Psoas muscle (tissue), 8 donors: ENCODE data around the gene THYN1. TPM values are rescaled to one million over a fixed set of nuclear protein-coding genes. Genes with fewer than 3 reads are reported as not detected.

ENCODE experiments used
- ATAC-seq, 4 donors: fragments of 200-7000 bp; cut with Tn5 transposase; one replicate each; pipeline ENCODE4 v1.9.1; 2020; ENCODE audit warnings: moderate library complexity in 3 of 4, mild to moderate bottlenecking in 2 of 4
- DNase-seq, 2 donors: peaks; one replicate each; pipeline ENCODE4 v3.0.0-alpha.2; 2020
- H3K27ac ChIP-seq: fragments of 200-600 bp; one replicate; pipeline ENCODE4 v1.8.0; 2022
- H3K27me3 ChIP-seq, 3 donors: fragments of 200-600 bp in 1 of 3; one replicate each; pipeline versions ENCODE4 v1.6.1 to v1.8.0; 2013 to 2022; ENCODE audit warnings: low read length in 2 of 3, mild to moderate bottlenecking in 2 of 3, moderate library complexity in 1 of 3; ENCODE audit not compliant: insufficient read depth in 3 of 3
- H3K36me3 ChIP-seq, 2 donors: fragments of 200-600 bp in 1 of 2; one replicate each; pipeline versions ENCODE4 v1.6.1 to v1.8.0; 2013 to 2022; ENCODE audit warnings: low read depth in 1 of 2, mild to moderate bottlenecking in 1 of 2, moderate library complexity in 1 of 2; ENCODE audit not compliant: insufficient read depth in 1 of 2
- H3K4me1 ChIP-seq: fragments of 200-600 bp; one replicate; pipeline ENCODE4 v1.8.0; 2022
- H3K4me3 ChIP-seq: fragments of 200-600 bp; one replicate; pipeline ENCODE4 v1.8.0; 2022; ENCODE audit warnings: mild to moderate bottlenecking
- H3K9me3 ChIP-seq: fragments of 200-600 bp; one replicate; pipeline ENCODE4 v1.8.0; 2022
- WGBS, 3 donors: extraction: QIAGEN DNeasy Blood & Tissue Kit; methylation state at CpG; one replicate each; pipeline versions ENCODE4 v1.1.6 to v1.1.7; 2013; 5-methylcytosine and 5-hydroxymethylcytosine counted together
- intact Hi-C, 2 donors: fragments of 100-400 bp; cut with DNase I; formaldehyde crosslinking; loops; one replicate each; pipeline versions ENCODE4 v1.11.0 to v1.14.2; 2022
- polyA plus RNA-seq, 3 donors: library from polyadenylated mRNA; stranded (reverse); fragments of 200-250 nt; gene quantifications; one replicate each; pipeline ENCODE4 v1.2.3, GENCODE V29; 2013
- total RNA-seq, 4 donors: library from RNA; stranded (reverse); fragmentation: NEBNext Ultra II Directional in 2 of 4; extraction: Animal tissue kit (Norgen Biotek cat#: 25700) in 2 of 4; gene quantifications; one replicate each; pipeline versions ENCODE4 v1.2.1 to v1.2.4, GENCODE V29; 2021 to 2023
- TF ChIP-seq, protein P1 (sequence below): fragments of 200-600 bp; IDR thresholded peaks from one replicate; pipeline ENCODE4 v1.8.0; 2022; ENCODE audit warnings: antibody characterized with exemption
- donor health status: healthy with polysubstance abuse.
- donor health status: DM: no; HTN: no; CAD: no; lungs with moderate emphysema.
- donor health status: Bipolar disorder and iron deficiency.
- donor health status: healthy.
- donor health status: DM: yes; HTN: yes; CAD: no.
- donor health status: DM: no; HTN: no; CAD: no.
- donor health status: DM: no; HTN: no; CAD: no.
- donor health status: DM: yes; HTN: yes; CAD: no.

The THYN1 gene
- total and polyA plus RNA-seq, 7 donors = 14.9 to 33.5 (median 20.4) TPM

DNA sequence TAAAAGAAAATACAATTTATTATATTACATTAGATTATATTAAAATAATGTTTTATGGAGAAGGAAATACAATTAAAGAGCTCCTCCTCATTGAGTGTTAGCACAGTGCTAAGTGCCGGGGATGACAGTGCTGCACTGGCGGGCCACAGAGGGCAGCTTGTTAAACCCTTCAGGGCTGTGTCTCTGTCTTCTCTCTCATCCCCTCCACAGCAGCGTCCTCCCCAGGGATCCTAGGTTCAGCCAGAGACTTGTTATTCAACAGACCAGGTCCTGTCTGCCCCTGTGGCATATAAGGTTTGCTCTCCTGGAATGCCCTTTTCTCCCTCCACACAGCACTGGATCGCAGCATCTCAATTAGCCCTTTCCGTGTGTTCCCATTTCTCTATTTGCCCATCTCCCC is 14.2 kb downstream of the THYN1 start:
- Histone ChIP-seq H3K4me1 (no peaks in the 10 kb centered on the region), H3K9me3 (no peaks in the 10 kb centered on the region), H3K36me3 (peaks cover 2 to 87% of the 10 kb centered on the region in 2 donors), H3K4me3 (no peak overlapping the region), H3K27me3 (no peaks in the 10 kb centered on the region), H3K27ac (no peak overlapping the region)
- intact Hi-C loops = no loop called here
- ATAC-seq (no peak), DNase-seq (no peak)
- 91 to 95% (median 94%) methylated on average over 5 of the region's 5 CpGs for WGBS, 3 donors
- TF ChIP-seq, protein P1, sequence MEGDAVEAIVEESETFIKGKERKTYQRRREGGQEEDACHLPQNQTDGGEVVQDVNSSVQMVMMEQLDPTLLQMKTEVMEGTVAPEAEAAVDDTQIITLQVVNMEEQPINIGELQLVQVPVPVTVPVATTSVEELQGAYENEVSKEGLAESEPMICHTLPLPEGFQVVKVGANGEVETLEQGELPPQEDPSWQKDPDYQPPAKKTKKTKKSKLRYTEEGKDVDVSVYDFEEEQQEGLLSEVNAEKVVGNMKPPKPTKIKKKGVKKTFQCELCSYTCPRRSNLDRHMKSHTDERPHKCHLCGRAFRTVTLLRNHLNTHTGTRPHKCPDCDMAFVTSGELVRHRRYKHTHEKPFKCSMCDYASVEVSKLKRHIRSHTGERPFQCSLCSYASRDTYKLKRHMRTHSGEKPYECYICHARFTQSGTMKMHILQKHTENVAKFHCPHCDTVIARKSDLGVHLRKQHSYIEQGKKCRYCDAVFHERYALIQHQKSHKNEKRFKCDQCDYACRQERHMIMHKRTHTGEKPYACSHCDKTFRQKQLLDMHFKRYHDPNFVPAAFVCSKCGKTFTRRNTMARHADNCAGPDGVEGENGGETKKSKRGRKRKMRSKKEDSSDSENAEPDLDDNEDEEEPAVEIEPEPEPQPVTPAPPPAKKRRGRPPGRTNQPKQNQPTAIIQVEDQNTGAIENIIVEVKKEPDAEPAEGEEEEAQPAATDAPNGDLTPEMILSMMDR = no peak

DNA sequence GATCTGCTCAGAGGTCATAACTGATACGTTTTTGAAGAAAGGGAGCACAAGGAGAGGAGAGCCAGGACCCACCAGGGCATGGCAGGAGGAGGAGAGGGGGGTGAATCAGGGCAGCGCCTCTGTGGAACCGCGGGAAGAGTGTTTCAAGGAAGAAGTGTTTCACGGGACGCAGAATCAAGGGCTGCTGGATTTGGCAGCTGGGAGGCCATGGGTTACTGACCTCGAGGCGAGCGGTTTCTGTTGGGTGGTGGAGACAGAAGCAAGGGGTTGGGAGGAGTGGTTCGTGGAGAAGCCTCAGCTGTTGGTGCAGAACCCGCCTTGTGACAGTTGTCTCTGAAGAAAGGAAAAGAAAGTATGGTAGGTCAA is 15.6 kb downstream of the THYN1 start:
- no peaks in the 10 kb centered on the region for H3K9me3 ChIP-seq
- H3K27ac ChIP-seq = no peak overlapping the region
- intact Hi-C loops = no loop called here
- DNase-seq = no peak
- H3K36me3 ChIP-seq = peaks cover 2 to 73% of the 10 kb centered on the region in 2 donors
- H3K4me1 ChIP-seq = no peaks in the 10 kb centered on the region
- H3K27me3 ChIP-seq = no peaks in the 10 kb centered on the region
- ATAC-seq = no peak
- TF ChIP-seq, protein P1 = no peak
- WGBS, 3 donors = 85 to 89% (median 88%) methylated on average over 11 of the region's 11 CpGs
- H3K4me3 ChIP-seq = no peak overlapping the region

DNA sequence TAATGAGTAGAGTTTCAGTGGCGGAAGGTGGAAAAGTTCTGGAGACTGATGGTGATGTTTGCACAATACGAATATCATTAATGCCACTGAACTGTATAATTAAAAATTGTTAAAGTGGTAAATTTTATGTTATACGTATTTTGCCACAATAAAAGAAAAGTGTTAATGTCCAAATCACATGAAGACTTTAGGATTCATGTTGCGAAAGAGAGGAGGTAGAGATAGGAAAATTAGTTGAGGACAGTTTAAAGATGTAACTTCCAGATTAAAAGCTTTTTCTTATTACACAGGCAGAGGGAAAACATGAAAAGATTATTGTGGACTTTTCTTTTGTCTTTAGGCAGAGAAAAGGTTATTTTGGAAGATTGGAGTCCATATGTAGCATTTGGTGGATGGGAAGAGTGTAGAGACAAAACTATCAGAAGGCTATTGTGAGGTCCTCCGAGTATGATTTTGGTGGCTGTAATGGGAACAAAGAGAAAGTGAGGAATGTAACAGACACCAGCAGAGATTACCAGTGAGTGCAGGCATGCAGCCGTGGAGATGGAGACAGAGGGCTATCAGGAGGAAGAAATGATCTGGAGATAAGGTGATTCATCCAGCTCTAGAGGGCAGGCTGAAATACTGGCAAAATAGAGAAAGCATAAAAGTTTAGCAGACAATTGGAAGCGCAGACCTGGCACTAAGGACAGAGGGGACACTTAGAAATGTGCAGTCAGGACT is 16.2 kb downstream of the THYN1 start:
- no peak for ATAC-seq
- 91 to 95% (median 93%) methylated on average over 7 of the region's 7 CpGs for WGBS, 3 donors
- H3K27me3 ChIP-seq = no peaks in the 10 kb centered on the region
- H3K36me3 ChIP-seq = peaks cover 2 to 67% of the 10 kb centered on the region in 2 donors
- no peak overlapping the region for H3K27ac ChIP-seq
- TF ChIP-seq, protein P1 = no peak
- H3K9me3 ChIP-seq = no peaks in the 10 kb centered on the region
- DNase-seq = no peak
- intact Hi-C loops = no loop called here
- H3K4me3 ChIP-seq = no peak overlapping the region
- no peaks in the 10 kb centered on the region for H3K4me1 ChIP-seq

DNA sequence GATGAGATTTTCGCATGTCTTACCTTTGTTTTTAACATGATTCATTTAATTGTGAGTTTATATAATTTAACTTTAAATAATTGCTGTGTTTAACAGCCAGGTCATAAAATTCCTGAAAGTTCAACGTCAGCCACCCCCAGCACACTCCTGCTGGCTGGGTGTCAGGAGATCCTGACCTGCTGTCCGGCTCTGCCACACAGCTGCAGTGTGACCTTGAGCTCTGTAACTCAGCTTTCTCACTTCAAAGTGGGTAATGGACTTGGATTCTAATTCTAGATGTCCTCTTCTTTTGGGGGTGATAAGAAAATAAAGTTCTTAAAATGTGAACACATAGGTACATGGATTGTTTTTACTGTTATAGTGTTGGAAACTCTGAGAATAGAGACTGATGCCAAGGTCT is 17.8 kb downstream of the THYN1 start:
- DNase-seq = no peak
- Histone ChIP-seq H3K27ac (no peak overlapping the region), H3K9me3 (no peaks in the 10 kb centered on the region), H3K27me3 (no peaks in the 10 kb centered on the region), H3K4me3 (no peak overlapping the region), H3K4me1 (peaks cover 3% of the 10 kb centered on the region), H3K36me3 (peaks cover 2 to 57% of the 10 kb centered on the region in 2 donors)
- intact Hi-C loops = no loop called here
- ATAC-seq = no peak
- 54 to 61% (median 59%) methylated on average over 3 of the region's 3 CpGs for WGBS, 3 donors
- TF ChIP-seq, protein P1 = no peak

DNA sequence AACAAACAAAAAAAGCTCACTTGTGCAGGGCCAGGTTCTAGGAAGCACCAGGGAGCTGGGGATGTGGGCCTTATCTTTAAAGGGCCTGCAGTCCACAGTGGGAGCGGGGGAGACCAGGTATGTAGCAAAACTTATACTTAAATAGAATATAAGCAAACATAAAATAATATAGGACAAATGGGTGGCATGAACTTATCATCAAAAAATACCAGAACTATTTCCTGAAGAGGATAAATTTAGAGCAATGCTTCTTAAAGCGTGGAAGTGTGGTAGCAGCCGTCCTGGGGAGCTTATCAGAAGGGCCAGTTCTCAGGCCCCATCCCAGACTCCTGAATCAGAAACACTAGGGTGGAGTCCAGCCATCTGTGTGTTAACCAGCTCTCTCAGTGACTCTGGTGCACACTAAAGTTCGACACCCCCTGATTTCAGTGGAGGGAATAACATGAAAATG is 19.4 kb downstream of the THYN1 start:
- Histone ChIP-seq H3K9me3 (no peaks in the 10 kb centered on the region), H3K4me1 (peaks cover 3% of the 10 kb centered on the region), H3K27me3 (no peaks in the 10 kb centered on the region), H3K36me3 (peaks cover 0 to 42% of the 10 kb centered on the region in 2 donors), H3K4me3 (no peak overlapping the region), H3K27ac (no peak overlapping the region)
- 89 to 94% (median 90%) methylated on average over 4 of the region's 4 CpGs for WGBS, 3 donors
- intact Hi-C loops = no loop called here
- DNase-seq = no peak
- no peak for ATAC-seq
- TF ChIP-seq, protein P1 = no peak
